Stimulated activated CD4-positive, alpha-beta T cell treated with anti-CD3 and anti-CD28 coated beads, Interleukin-4, amount 100 ng/mL, for 48 hours (primary cell): Measurements from ENCODE around the gene WDR93.
"Not testable (repeated sequence)": the region's sequence is repeated elsewhere in the genome, so short reads cannot be mapped to it uniquely, and the experiment has no call there.

ENCODE experiments used
- DNase-seq, 2 donors: peaks; one replicate each; pipeline ENCODE4 v3.0.0-alpha.2; 2020; ENCODE audit warnings: low read depth in 2 of 2

WDR93 gene

GRCh38 chr15:89685995-89686394 lies 4.6 kb upstream of the WDR93 start:
- DNase-seq: no peak

GRCh38 chr15:89686522-89686921 lies 4.1 kb upstream of the WDR93 start:
- DNase-seq: no peak

DNA sequence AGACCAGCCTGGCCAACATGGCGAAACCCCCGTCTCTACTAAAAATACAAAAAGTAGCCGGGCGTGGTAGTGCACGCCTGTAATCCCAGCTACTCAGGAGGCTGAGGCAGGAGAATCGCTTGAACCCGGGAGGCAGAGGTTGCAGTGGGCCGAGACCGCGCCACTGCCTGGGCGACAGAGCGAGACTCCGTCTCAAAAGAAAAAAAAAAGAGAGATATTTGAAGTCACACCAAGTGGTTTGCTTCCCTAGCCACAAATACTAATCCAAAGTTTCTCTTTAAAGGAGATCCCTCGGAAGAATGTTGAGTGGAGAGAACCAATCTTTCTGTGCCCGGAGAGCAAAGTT lies 708 bp upstream of the WDR93 start:
- DNase-seq: not testable (repeated sequence)

GRCh38 chr15:89693091-89693490 lies 2.5 kb downstream of the WDR93 start:
- no peak for DNase-seq

DNA sequence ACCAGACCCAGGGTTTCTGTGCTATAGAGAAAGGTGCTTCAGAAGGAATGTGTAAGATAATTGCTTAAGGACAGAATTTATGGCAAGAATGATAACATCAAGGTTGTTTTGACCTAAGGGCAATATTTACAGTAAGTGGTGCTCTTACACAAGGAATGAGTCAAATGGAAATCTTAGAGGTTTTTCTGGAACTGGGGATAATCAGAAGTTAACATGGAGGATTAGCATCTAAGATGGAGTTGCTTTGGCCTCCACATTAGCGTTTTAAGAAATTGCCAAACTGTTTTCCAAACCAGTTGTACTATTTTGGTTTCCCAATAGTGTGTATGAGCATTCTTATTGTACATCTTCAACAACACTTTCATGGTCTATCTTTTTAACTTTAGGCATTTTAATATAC lies 3.1 kb downstream of the WDR93 start:
- no peak for DNase-seq

DNA sequence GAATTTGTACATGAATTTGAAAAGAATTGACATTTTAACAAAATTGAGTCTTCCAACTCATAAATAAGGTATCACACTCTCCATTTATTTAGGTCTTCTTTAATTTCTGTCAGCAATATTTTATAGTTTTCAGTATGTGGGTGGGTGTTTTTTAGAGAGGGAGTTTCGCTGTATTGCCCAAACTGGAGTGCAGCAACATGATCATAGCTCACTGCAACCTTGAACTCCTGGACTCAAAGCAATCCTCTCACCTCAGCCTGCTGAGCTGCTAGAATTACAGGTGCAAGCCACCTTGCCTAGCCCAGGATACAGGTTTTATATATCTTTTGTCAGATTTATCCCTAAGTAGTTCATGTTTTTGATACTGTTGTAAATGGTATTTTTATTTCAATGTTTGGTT lies 4.6 kb downstream of the WDR93 start:
- DNase-seq: no peak

- DNase-seq: no peak
Observed at GRCh38 chr15:89704411-89704810, 13.8 kb downstream of the WDR93 start.

- DNase-seq: no peak
Observed at GRCh38 chr15:89707577-89707976, 17.0 kb downstream of the WDR93 start.

- no peak for DNase-seq
Observed at GRCh38 chr15:89714775-89715174, 24.2 kb downstream of the WDR93 start.

DNA sequence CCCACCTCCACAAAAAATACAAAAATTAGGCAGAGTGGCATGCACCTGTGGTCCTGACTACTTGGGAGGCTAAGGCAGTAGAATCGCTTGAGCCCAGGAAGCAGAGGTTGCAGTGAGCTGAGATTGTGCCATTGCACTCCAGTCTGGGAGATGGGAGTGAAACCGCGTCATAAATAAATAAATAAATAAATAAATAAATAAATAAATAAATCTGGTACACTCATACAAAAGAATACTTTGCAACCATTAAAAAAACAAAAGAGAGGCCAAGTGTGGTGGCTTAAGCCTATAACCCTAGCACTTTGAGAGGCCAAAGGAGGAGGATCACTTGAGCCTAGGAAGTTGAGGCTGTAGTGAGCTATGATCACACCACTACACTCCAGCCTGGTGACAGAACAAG lies 32.4 kb downstream of the WDR93 start:
- DNase-seq: no peak

GRCh38 chr15:89724621-89725020 lies 34.0 kb downstream of the WDR93 start:
- DNase-seq: no peak

DNA sequence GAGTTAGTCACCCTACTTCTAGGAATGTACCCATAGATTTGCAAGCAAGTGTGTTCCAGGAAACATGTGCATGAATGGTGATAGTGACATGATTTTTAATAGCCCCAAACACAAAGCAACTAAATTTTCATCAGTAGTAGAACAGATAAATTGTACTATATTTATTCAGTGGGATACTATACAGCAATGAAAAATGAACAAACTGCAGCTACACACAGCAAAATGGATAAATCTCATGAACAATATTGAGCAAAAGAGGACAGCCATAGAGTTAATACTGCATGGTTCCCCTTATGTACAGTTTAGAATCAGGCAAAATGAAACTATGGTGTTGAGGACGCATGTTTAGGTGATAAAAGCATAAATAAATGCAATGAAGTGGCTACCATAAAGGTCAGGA lies 34.5 kb downstream of the WDR93 start:
- no peak for DNase-seq

DNA sequence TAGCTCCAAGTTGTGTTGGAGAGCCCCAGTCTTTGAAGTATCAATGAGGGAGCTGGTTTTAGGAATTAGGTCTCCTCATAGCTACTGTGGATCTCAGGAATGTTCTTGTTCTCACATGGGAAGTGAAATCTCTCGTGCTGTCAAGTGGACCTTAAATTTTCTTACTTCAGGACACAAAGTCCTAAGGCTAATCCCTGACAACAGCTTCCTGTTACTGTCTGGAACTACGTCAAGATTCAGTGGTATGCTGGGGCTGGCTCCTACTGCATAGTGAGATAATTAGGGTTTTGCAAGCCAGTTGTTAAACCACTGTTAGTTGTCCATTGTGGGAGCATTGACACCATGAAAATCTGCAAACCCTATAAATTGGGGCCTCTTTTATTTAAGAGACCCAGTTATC lies 37.6 kb downstream of the WDR93 start:
- DNase-seq: no peak

DNA sequence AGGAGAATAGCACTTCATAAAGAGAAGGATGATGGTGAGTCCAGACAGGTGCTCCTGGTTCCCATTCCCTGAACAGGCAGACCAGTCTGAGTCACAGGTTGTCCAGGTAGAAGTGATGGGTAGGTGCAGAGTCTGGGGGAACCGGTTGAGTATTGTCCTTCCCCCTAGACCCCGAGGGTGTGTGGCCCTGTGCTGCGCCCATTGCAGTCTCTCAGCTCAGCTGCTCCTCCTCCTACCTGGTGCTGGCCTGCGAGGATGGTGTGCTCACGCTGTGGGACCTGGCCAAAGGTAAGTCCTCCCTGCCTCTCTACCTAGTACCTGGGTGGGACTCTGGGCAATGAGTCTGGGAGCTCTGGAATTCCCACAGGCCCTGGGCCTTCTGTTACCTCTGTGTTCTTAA lies 40.7 kb downstream of the WDR93 start:
- DNase-seq: no peak

DNA sequence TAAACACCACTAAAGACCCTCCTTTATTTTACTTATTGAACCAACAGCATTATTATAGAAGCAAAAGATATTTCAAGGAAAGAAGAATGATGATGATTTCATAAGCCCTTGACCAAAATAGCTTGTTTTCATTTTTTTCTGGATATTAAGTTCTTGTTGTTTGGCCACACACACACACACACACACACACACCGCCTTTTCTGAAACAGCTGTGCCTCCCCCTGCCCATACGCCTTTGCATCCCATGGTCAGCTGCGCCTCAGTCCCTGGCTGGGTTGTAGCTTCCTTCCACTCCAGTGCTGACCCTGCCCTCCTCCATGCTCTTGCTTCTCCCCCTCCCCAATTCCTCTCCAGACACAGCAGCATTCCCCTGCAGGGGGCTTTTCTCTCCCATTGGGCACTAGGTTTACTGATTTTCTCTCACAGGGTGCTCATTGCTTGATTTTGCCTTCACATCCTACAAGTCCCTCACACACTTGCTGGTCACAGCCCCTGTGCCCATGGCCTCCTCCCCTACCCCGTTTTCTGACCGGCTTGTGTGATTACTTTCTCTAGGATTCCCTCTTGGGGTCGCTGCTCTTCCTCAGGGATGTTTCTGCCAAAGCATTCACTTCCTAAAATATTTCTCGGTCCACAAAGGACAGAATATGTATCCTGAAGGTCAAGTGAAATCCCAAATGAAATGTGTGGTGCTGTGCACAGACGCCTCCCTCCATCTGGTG lies 42.0 kb downstream of the WDR93 start:
- DNase-seq: no peak

GRCh38 chr15:89735773-89736172 lies 45.2 kb downstream of the WDR93 start:
- DNase-seq: no peak

DNA sequence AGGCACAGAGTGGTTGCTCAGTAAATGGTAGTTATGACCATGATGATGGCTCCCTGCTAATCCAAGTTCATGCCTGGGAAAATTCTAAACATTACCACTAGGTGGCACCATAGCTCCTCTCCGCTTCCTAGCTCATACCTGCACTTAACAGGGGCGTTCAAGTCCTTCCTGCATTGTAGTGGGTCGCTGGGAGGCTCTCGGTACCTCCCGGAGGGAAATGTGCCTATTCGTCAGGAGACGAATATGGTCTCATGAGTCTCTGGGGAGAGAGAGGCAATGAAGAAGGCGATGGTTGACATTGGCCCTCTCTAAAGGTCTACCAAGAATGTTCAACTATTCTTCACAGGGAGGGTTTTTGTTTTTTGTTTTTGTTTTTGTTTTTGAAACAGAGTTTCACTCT lies 49.5 kb downstream of the WDR93 start:
- peak; percentile 20 to 37 for DNase-seq

GRCh38 chr15:89743011-89743410 lies 52.4 kb downstream of the WDR93 start:
- DNase-seq: no peak

DNA sequence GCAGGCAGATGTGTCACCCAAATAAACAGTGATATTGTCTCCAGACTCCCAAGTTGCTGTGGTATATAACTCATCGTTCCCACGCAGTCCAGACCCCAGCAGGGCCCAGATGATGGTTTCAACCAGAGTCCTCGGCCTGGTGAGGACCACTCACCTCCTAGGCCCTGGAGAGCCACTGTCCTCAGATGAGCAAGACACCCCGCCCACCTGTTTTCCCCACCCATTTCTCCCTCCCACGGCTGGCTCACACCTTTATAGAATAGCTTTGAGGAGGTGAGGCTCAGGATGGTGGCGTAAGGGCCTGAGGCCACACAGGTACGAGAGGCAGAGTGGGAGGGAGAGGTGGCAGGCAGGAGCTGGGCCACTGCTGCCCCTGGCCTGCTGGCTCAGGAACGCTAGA lies 53.0 kb downstream of the WDR93 start:
- no peak for DNase-seq

GRCh38 chr15:89745131-89745530 lies 54.5 kb downstream of the WDR93 start:
- no peak for DNase-seq

DNA sequence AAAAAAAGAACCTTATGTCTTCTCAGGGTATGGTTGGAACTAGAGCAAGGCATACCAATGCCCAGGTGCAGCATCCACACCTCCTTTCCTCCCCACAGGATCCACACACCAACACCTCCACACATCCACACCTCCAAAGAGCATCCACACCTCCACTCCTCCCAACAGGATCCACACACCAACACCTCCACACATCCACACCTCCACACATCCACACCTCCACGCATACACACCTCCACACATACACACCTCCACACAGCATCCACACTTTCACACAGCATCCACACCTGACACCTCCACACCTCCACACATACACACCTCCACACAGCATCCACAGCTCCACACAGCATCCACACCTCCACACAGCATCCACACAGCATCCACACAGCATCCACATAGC lies 55.2 kb downstream of the WDR93 start:
- DNase-seq: no peak

- no peak for DNase-seq
Observed at GRCh38 chr15:89746386-89746780, 55.8 kb downstream of the WDR93 start.

DNA sequence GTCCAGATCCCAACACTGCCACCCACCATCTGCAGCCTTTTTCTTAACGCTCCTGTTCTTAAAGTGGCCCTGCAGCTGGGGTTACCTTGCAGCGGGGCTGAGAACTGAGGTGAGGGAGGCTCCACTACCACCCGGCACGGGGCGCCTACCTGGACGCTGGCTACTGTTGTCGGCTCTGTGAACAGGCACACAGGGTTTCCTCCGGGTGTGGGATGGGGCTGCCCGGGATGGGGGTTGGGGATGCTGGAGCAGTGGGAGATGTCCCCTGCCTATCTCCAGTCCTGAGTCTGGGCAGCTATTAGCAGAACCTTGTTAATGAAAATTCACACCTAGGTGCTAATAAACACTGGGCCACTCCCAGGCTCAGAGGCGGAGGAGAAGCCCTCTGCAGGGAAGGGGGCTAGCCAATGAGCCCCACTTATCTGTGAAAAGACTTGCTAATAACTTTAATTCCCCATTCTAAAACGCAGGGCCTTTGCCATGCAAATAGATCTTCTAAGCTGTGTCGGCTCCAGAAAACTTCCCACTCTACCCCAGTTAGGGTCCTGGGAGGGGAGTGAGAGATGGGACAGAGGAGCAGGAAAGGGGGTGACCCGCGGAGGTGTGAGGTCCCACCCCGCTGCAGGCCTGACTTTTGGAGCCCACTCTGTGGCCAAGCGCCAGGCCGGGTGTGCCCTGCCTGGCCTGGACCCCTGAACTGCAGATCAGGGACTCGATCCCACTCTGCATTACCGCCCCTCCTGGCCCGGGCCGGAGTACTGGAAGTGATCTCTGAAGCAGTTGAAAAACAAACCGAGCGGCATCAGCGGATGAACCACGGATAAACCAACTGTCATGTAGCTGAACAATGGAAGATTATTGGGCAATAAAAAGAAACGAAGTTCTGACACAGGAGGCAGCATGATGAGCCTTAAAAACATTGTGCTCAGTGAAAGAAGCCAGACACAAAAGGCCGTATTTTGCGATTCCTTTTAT lies 57.4 kb downstream of the WDR93 start:
- no peak for DNase-seq
